Measurements from ENCODE around the gene KCNK2.

DNA sequence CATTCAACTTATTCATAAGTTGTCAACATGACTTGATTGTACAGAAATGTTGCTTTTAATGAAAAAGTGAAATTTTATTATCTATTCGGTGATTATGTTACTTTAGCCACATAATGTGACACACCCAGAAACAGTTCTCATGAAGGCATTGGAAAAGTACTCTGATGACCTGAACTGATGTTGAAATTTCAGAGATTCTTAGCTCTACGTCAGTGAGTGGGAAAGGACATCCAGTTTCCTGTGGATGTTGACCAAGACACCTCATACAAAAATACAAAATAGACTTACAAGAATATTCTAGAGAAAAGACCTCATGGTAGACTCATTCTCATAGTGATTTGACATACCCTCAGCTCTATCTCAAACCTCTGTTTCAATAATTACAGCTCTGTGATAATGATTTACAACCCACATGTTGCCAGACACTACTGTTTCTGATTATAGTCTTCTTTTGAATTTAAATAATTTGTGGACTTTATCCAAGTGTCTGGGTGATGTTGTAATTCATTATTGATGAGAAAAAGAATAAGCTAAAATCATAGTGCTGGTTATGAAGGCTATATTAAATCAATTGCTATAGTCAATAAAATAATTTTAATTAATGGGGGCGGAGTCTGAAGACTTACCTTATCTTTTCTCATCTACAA lies 37.3 kb downstream of the KCNK2 start:
- TF ChIP-seq, protein P1, sequence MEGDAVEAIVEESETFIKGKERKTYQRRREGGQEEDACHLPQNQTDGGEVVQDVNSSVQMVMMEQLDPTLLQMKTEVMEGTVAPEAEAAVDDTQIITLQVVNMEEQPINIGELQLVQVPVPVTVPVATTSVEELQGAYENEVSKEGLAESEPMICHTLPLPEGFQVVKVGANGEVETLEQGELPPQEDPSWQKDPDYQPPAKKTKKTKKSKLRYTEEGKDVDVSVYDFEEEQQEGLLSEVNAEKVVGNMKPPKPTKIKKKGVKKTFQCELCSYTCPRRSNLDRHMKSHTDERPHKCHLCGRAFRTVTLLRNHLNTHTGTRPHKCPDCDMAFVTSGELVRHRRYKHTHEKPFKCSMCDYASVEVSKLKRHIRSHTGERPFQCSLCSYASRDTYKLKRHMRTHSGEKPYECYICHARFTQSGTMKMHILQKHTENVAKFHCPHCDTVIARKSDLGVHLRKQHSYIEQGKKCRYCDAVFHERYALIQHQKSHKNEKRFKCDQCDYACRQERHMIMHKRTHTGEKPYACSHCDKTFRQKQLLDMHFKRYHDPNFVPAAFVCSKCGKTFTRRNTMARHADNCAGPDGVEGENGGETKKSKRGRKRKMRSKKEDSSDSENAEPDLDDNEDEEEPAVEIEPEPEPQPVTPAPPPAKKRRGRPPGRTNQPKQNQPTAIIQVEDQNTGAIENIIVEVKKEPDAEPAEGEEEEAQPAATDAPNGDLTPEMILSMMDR (conservative IDR thresholded peaks at IDR 0.05 in 1 of 2, IDR thresholded peaks at IDR 0.05 in 1 of 2; ENCODE audit: extremely low read depth in 1 of 2, insufficient read depth in 1 of 2, low read depth in 1 of 2, low read length in 2 of 2) = no peak
- no peak for TF ChIP-seq EZH2 (IDR thresholded peaks at IDR 0.05; ENCODE audit: borderline replicate concordance, low read length)

Measured in mammary epithelial cell (primary cell).